ENCODE data around the gene CLECL1.
"Not testable (repeated sequence)": the region's sequence is repeated elsewhere in the genome, so short reads cannot be mapped to it uniquely, and the experiment has no call there.

The CLECL1 gene

DNA sequence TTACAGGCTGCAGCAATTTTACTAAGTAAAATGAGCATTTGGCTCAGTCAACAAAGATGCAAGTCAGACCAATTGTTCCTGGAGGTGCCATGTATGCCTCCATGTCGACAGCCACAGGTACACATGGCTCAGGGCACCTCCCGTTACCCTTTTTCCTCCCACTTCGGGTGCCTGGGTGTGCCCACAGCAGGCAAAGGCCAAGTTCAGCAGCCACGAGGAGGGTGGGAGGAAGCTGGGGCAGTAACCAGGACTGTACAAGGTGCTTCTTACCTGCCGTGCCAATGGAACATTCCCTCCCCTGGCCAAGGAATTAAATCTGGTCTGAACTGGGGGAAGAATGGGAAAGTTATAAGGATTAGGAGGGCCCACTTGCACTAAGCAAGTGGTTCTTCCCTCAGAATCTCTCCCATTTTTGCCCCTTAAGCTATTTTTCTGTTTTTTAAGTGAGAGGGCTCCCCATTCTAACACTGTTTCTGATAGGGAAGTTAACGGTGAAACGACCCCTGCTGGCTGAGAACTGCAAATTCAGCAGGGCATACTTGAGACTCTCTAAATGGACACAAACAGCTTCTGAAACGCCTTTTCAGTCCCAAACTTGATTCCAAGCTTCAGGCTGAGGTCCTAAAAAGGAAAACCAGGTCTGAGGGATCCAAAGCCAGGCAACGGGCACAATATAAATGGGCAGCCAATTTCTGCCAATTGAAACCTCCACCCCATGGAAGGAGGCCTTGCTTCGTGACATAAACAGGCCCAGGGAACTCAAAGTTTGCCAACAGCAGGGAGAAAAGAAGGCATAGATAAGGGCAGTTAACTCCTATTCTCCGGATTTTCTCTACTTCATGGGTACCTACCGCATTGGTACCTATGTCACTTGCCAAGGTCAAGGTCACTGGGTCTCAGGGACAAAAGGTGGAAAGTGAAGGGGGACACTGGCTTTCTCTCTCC lies 24.8 kb downstream of the CLECL1 start:
- no peaks in the 10 kb centered on the region for H3K36me3 ChIP-seq (ENCODE audit: control insufficient read depth, insufficient read depth, low read length)
- H3K4me1 ChIP-seq (ENCODE audit: control insufficient read depth, insufficient read depth, low read length): no peaks in the 10 kb centered on the region
- no peaks in the 10 kb centered on the region for H3K9me3 ChIP-seq (ENCODE audit: control insufficient read depth, low read length)
- H3K27ac ChIP-seq (ENCODE audit: insufficient read depth, low read depth, low read length, poor library complexity, severe bottlenecking): no peak overlapping the region
- H3K27me3 ChIP-seq (ENCODE audit: control insufficient read depth, insufficient read depth, low read length, poor library complexity, severe bottlenecking): no peaks in the 10 kb centered on the region
- no peak overlapping the region for H3K4me3 ChIP-seq (ENCODE audit: insufficient read depth, low read depth, low read length)
- 67 to 70% methylated on average over 12 of the region's 12 CpGs for WGBS, 2 experiments

DNA sequence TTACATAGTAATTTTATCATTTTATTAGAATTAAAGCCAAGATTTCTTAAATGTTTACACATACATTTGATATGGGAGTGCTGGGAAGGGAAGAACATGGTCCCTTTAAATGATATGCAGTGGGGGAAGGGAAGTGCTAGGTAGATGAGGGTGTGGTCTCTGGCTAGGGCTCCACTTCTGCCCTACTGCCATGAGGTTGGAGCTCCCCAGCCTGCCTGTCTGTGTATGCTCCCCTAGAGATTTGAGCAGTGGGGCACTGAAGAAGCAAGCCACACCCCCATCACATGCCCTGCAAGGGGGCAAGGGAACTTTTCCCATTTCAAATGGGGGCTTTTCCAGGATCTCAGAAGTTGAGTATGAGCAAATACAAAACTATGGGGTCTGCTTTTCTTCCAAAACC lies 25.5 kb downstream of the CLECL1 start:
- Histone ChIP-seq H3K4me1 (ENCODE audit: control insufficient read depth, insufficient read depth, low read length) (no peaks in the 10 kb centered on the region), H3K9me3 (ENCODE audit: control insufficient read depth, low read length) (no peaks in the 10 kb centered on the region), H3K27me3 (ENCODE audit: control insufficient read depth, insufficient read depth, low read length, poor library complexity, severe bottlenecking) (no peaks in the 10 kb centered on the region), H3K36me3 (ENCODE audit: control insufficient read depth, insufficient read depth, low read length) (no peaks in the 10 kb centered on the region), H3K4me3 (ENCODE audit: insufficient read depth, low read depth, low read length) (no peak overlapping the region), H3K27ac (ENCODE audit: insufficient read depth, low read depth, low read length, poor library complexity, severe bottlenecking) (no peak overlapping the region)

DNA sequence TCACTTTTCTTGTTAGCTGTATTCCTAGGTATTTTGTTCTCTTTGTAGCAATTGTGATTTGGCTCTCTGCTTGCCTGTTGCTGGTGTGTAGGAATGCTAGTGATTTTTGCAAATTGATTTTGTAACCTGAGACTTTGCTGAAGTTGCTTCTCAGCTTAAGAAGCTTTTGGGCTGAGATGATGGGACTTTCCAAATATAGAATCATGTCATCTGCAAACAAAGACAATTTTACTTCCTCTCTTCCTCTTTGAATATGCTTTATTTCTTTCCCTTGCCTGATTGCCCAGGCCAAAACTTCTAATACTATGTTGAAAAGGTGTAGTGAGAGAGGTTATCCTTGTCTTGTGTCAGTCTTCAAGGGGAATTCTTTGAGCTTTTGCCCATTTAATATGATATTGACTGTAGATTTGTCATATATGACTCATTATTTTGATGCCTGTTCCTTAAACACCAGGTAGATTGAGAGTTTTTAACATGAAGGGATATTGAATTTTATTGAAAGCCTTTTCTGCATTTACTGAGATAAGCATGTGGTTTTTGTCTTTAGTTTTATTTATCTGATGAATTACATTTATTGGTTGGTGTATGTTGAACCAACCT lies 26.7 kb downstream of the CLECL1 start:
- no peaks in the 10 kb centered on the region for H3K36me3 ChIP-seq (ENCODE audit: control insufficient read depth, insufficient read depth, low read length)
- H3K4me1 ChIP-seq (ENCODE audit: control insufficient read depth, insufficient read depth, low read length): no peaks in the 10 kb centered on the region
- no peak overlapping the region for H3K4me3 ChIP-seq (ENCODE audit: insufficient read depth, low read depth, low read length)
- no peaks in the 10 kb centered on the region for H3K27me3 ChIP-seq (ENCODE audit: control insufficient read depth, insufficient read depth, low read length, poor library complexity, severe bottlenecking)
- no peak overlapping the region for H3K27ac ChIP-seq (ENCODE audit: insufficient read depth, low read depth, low read length, poor library complexity, severe bottlenecking)
- no peaks in the 10 kb centered on the region for H3K9me3 ChIP-seq (ENCODE audit: control insufficient read depth, low read length)

DNA sequence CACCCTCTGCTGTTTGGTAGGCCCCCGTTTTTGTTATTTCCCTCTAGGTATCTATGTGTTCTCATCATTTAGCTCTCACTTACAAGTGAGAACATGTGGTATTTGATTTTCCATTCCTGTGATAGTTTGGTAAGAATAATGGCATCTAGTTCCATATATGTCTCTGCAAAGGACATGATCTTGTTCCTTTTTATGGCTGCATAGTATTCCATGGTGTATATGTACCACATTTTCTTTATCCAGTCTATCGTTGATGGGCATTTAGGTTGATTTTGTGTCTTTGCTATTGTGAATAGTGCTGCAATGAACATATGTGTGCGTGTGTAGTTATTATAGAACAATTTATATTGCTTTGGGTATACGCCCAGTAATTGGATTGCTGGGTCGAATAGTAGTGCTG lies 28.3 kb downstream of the CLECL1 start:
- H3K27me3 ChIP-seq (ENCODE audit: control insufficient read depth, insufficient read depth, low read length, poor library complexity, severe bottlenecking); H3K36me3 ChIP-seq (ENCODE audit: control insufficient read depth, insufficient read depth, low read length); H3K9me3 ChIP-seq (ENCODE audit: control insufficient read depth, low read length); H3K27ac ChIP-seq (ENCODE audit: insufficient read depth, low read depth, low read length, poor library complexity, severe bottlenecking); H3K4me1 ChIP-seq (ENCODE audit: control insufficient read depth, insufficient read depth, low read length); H3K4me3 ChIP-seq (ENCODE audit: insufficient read depth, low read depth, low read length): not testable (repeated sequence)
- WGBS, 2 experiments: 86 to 91% methylated on average over 4 to 5 of the region's 5 CpGs

DNA sequence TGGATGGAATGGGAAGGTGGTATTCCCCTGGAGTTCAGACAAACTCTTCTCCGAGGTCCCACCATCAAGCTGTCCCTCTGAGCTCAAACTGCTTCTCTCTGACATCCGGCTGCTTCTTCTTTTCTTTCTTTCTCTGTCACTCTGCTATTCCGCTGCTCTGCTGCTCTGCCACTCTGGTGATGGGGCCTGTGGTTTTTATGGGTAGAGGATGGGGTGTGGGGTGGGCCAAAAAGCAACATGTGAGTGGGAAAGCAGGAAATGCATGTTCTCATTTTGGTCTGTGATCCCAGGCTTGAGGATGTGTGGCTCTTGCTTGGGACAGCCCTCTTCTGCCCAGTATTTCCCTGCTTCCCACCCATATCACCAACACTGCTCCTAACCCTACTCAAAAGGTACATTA lies 30.6 kb downstream of the CLECL1 start:
- 81% methylated on average over 3 of the region's 3 CpGs for WGBS, 2 experiments
- H3K36me3 ChIP-seq (ENCODE audit: control insufficient read depth, insufficient read depth, low read length): no peaks in the 10 kb centered on the region
- H3K4me3 ChIP-seq (ENCODE audit: insufficient read depth, low read depth, low read length): no peak overlapping the region
- H3K27ac ChIP-seq (ENCODE audit: insufficient read depth, low read depth, low read length, poor library complexity, severe bottlenecking): no peak overlapping the region
- H3K4me1 ChIP-seq (ENCODE audit: control insufficient read depth, insufficient read depth, low read length): no peaks in the 10 kb centered on the region
- no peaks in the 10 kb centered on the region for H3K9me3 ChIP-seq (ENCODE audit: control insufficient read depth, low read length)
- no peaks in the 10 kb centered on the region for H3K27me3 ChIP-seq (ENCODE audit: control insufficient read depth, insufficient read depth, low read length, poor library complexity, severe bottlenecking)

DNA sequence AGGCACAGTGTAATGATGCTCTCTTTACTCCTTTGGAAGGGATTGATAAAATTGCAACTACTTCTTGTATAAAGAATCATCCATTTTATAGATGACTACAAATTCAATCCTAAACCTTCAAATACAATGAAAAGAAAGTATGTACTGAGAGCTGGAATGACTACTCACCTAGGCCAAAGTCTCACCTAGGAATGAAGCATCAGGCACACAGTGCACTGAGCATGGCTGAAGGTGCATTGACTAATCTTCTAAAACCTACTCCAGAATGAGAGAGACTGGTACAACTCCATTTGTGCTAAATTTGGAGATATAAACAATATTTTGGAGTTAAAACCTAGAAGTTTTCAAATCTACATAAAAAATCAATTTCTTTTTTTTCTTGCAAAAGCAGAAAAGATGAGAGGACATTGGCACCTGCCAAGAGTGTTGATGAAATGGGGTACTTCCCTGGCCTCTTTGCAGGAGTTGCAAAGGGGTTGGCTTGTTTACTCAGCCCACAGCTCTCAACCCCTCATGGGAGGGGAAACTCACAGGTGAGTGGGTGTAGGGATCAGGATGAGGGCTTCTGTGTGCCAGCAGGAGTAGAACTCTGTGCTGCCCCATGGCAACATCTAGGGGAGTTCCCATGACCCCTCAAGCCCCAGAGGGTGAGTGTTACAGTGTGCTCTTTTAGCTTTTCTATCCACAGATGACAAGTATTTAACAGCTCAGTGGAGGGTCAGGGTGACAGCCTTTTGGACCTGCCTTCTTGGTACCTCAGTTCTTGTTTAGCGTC lies 31.3 kb downstream of the CLECL1 start:
- WGBS, 2 experiments: 90 to 96% methylated on average over 1 of the region's 1 CpG
- no peaks in the 10 kb centered on the region for H3K9me3 ChIP-seq (ENCODE audit: control insufficient read depth, low read length)
- no peaks in the 10 kb centered on the region for H3K27me3 ChIP-seq (ENCODE audit: control insufficient read depth, insufficient read depth, low read length, poor library complexity, severe bottlenecking)
- H3K4me1 ChIP-seq (ENCODE audit: control insufficient read depth, insufficient read depth, low read length): no peaks in the 10 kb centered on the region
- no peak overlapping the region for H3K4me3 ChIP-seq (ENCODE audit: insufficient read depth, low read depth, low read length)
- H3K27ac ChIP-seq (ENCODE audit: insufficient read depth, low read depth, low read length, poor library complexity, severe bottlenecking): no peak overlapping the region
- no peaks in the 10 kb centered on the region for H3K36me3 ChIP-seq (ENCODE audit: control insufficient read depth, insufficient read depth, low read length)

DNA sequence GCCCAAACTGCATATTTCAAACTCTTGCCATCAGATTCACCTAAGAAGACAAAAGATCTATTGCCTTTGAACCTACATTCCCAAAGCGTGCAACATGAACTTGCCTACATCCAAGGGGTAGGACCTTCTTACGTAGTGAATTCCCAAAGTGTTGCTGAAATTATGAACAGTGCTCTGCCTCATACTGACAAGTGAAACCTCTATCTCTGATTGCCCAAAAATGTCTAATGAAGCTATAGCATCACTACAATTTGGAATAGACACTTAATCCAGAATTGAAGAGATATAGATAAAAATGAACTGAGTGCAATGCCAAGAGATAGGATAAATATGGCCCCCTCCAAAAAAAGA lies 32.3 kb downstream of the CLECL1 start:
- Histone ChIP-seq H3K4me3 (ENCODE audit: insufficient read depth, low read depth, low read length) (no peak overlapping the region), H3K27me3 (ENCODE audit: control insufficient read depth, insufficient read depth, low read length, poor library complexity, severe bottlenecking) (no peaks in the 10 kb centered on the region), H3K9me3 (ENCODE audit: control insufficient read depth, low read length) (no peaks in the 10 kb centered on the region), H3K4me1 (ENCODE audit: control insufficient read depth, insufficient read depth, low read length) (no peaks in the 10 kb centered on the region), H3K36me3 (ENCODE audit: control insufficient read depth, insufficient read depth, low read length) (no peaks in the 10 kb centered on the region), H3K27ac (ENCODE audit: insufficient read depth, low read depth, low read length, poor library complexity, severe bottlenecking) (no peak overlapping the region)
- WGBS, 2 experiments: 97 to 98% methylated on average over 2 of the region's 2 CpGs

DNA sequence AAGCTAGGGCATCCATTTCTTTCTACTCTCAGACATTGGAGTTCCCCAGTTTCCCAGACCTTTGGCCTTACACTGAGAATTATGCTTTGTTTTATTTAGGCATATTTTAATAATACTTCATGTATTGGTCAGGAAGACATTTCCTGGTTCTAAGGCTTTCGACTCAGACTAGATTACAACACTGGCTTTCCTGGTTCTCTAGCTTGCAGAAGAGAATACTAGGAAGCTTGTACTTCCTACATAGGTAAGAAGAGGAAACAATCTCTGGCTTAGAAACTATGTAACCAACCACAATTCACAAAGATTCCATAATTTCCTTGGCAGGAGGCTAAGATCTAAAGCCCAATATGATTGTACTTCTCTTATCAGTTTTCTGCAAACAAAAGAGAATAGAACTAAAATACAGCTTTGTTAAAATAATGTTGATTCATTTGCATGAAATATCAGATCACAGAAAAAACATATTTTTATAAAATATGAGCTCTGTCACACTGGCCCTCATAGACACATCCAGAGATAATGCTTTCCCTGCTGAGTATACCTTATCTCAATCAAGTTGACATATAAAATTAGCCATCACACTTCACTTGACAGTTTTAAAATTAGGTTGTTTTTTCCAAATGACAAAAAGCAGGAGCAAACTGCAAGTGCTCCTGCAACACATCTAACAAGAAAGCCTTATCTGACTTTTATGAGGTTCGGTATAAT lies 32.8 kb downstream of the CLECL1 start:
- Histone ChIP-seq H3K4me3 (ENCODE audit: insufficient read depth, low read depth, low read length) (no peak overlapping the region), H3K27ac (ENCODE audit: insufficient read depth, low read depth, low read length, poor library complexity, severe bottlenecking) (no peak overlapping the region), H3K9me3 (ENCODE audit: control insufficient read depth, low read length) (no peaks in the 10 kb centered on the region), H3K36me3 (ENCODE audit: control insufficient read depth, insufficient read depth, low read length) (no peaks in the 10 kb centered on the region), H3K27me3 (ENCODE audit: control insufficient read depth, insufficient read depth, low read length, poor library complexity, severe bottlenecking) (no peaks in the 10 kb centered on the region), H3K4me1 (ENCODE audit: control insufficient read depth, insufficient read depth, low read length) (no peaks in the 10 kb centered on the region)
- WGBS, 2 experiments: 89 to 97% methylated on average over 2 of the region's 2 CpGs

DNA sequence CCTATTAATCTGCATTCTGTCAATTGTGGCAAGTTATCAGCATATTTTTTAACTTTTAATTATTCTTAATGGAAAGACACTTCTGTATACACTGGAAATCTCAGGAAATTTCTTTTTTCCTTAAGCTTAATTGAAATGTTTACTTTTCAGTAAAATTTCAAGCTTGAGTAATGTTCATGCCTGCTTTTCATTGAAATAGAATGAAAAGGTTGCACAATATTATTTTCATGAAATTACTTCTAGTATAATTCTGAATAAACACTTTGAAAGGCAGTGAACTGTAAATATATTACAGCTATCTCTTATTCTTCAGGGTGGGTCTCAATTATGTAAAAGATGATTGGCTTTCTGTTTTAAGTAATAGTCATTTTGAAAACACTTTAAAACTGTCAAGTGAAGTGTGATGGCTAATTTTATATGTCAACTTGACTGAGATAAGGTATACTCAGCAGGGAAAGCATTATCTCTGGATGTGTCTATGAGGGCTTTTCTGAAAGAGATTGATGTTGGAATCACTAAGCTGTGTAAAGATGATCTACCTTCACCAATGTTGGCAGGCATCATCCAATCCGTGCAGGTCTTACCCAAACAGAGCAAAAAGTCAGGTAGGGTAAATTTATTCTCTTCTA lies 33.5 kb downstream of the CLECL1 start:
- 83 to 95% methylated on average over 1 of the region's 1 CpG for WGBS, 2 experiments
- H3K9me3 ChIP-seq (ENCODE audit: control insufficient read depth, low read length): no peaks in the 10 kb centered on the region
- H3K27me3 ChIP-seq (ENCODE audit: control insufficient read depth, insufficient read depth, low read length, poor library complexity, severe bottlenecking): no peaks in the 10 kb centered on the region
- no peaks in the 10 kb centered on the region for H3K36me3 ChIP-seq (ENCODE audit: control insufficient read depth, insufficient read depth, low read length)
- H3K4me3 ChIP-seq (ENCODE audit: insufficient read depth, low read depth, low read length): no peak overlapping the region
- H3K4me1 ChIP-seq (ENCODE audit: control insufficient read depth, insufficient read depth, low read length): no peaks in the 10 kb centered on the region
- H3K27ac ChIP-seq (ENCODE audit: insufficient read depth, low read depth, low read length, poor library complexity, severe bottlenecking): no peak overlapping the region

Measured in ectodermal cell (in vitro differentiated cells).